Activated CD8-positive, alpha-beta T cell treated with anti-CD3 and anti-CD28 coated beads, Interleukin-2, amount 10 ng/mL, durations not matched to agents 7 days and 5 days (primary cell): ENCODE results near the gene SDC1. TPM values are rescaled to one million over a fixed set of nuclear protein-coding genes. Genes with fewer than 3 reads are reported as not detected.

Experiments used
- ATAC-seq: fragments of 150-1000 bp; cut with Tn5 transposase; one replicate; pipeline ENCODE4 v1.10.0; 2021; ENCODE audit warnings: moderate library complexity
- CTCF ChIA-PET: fragments of 350-600 bp; sonication (Branson Sonifier 250); formaldehyde crosslinking; loops from one replicate; lab custom pipeline; 2021; ENCODE audit warnings: antibody characterized with exemption; lab: Charles Lee
- POLR2A ChIA-PET: fragments of 350-600 bp; sonication (Branson Sonifier 250); formaldehyde crosslinking; loops from one replicate; lab custom pipeline; 2021; ENCODE audit warnings: antibody characterized with exemption; lab: Charles Lee
- DNase-seq: peaks from one replicate; pipeline ENCODE4 v3.0.0-alpha.2; 2020
- H3K27ac Mint-ChIP-seq: one replicate; pipeline ENCODE4 v1.8.0; 2021; ENCODE audit warnings: mild to moderate bottlenecking, mixed read lengths
- H3K27me3 Mint-ChIP-seq: one replicate; pipeline ENCODE4 v1.8.0; 2021; ENCODE audit warnings: low read depth, mixed read lengths
- H3K36me3 Mint-ChIP-seq: one replicate; pipeline ENCODE4 v1.8.0; 2021; ENCODE audit warnings: low read depth, mixed read lengths
- H3K4me1 Mint-ChIP-seq: one replicate; pipeline ENCODE4 v1.8.0; 2021; ENCODE audit warnings: low read depth, mixed read lengths
- H3K4me3 Mint-ChIP-seq: one replicate; pipeline ENCODE4 v1.8.0; 2021; ENCODE audit warnings: mild to moderate bottlenecking, mixed read lengths
- H3K9me3 Mint-ChIP-seq: one replicate; pipeline ENCODE4 v1.8.0; 2022; ENCODE audit warnings: mixed read lengths; ENCODE audit not compliant: insufficient read depth
- total RNA-seq, 2 experiments: library from RNA; stranded (reverse); gene quantifications; one replicate each; pipeline ENCODE4 v1.2.3, GENCODE V29; 2021

The SDC1 gene
- total RNA-seq, 2 experiments from 2014 or later, result not detected

- ChIA-PET CTCF (no interaction called here), POLR2A (interaction anchor here (0.7 kb wide), 1 partner anchor 17 kb away, joined by 3 read pairs; no protein-coding TSS in a partner anchor)
- H3K4me1 Mint-ChIP-seq, result no peaks in the 10 kb centered on the region
Observed at GRCh38 chr2:20193185-20193584, 31.7 kb downstream of the SDC1 start.

GRCh38 chr2:20192781-20193180, 32.1 kb downstream of the SDC1 start:
- DNase-seq, result no peak
- no peaks in the 10 kb centered on the region for H3K9me3 Mint-ChIP-seq
- ChIA-PET CTCF (no interaction called here), POLR2A (no interaction called here)
- no peaks in the 10 kb centered on the region for H3K36me3 Mint-ChIP-seq
- H3K27me3 Mint-ChIP-seq, result no peaks in the 10 kb centered on the region
- H3K4me1 Mint-ChIP-seq, result no peaks in the 10 kb centered on the region
- ATAC-seq, result no peak
- no peak overlapping the region for H3K27ac Mint-ChIP-seq
- no peak overlapping the region for H3K4me3 Mint-ChIP-seq

More at GRCh38 chr2:20193185-20193584, 31.7 kb downstream of the SDC1 start:
- ATAC-seq (no peak), DNase-seq (no peak)
- no peak overlapping the region for H3K27ac Mint-ChIP-seq
- H3K36me3 Mint-ChIP-seq, result no peaks in the 10 kb centered on the region
- H3K4me3 Mint-ChIP-seq, result no peak overlapping the region
- H3K9me3 Mint-ChIP-seq, result no peaks in the 10 kb centered on the region
- no peaks in the 10 kb centered on the region for H3K27me3 Mint-ChIP-seq

GRCh38 chr2:20191714-20192569, 33.0 kb downstream of the SDC1 start:
- CTCF ChIA-PET, result no interaction called here
- no peaks in the 10 kb centered on the region for H3K9me3 Mint-ChIP-seq
- no peak overlapping the region for H3K27ac Mint-ChIP-seq
- H3K27me3 Mint-ChIP-seq, result no peaks in the 10 kb centered on the region
- DNase-seq, result no peak
- no peak for ATAC-seq
- H3K4me3 Mint-ChIP-seq, result no peak overlapping the region
- no peaks in the 10 kb centered on the region for H3K36me3 Mint-ChIP-seq
- H3K4me1 Mint-ChIP-seq, result no peaks in the 10 kb centered on the region
- POLR2A ChIA-PET, result no interaction called here

DNA sequence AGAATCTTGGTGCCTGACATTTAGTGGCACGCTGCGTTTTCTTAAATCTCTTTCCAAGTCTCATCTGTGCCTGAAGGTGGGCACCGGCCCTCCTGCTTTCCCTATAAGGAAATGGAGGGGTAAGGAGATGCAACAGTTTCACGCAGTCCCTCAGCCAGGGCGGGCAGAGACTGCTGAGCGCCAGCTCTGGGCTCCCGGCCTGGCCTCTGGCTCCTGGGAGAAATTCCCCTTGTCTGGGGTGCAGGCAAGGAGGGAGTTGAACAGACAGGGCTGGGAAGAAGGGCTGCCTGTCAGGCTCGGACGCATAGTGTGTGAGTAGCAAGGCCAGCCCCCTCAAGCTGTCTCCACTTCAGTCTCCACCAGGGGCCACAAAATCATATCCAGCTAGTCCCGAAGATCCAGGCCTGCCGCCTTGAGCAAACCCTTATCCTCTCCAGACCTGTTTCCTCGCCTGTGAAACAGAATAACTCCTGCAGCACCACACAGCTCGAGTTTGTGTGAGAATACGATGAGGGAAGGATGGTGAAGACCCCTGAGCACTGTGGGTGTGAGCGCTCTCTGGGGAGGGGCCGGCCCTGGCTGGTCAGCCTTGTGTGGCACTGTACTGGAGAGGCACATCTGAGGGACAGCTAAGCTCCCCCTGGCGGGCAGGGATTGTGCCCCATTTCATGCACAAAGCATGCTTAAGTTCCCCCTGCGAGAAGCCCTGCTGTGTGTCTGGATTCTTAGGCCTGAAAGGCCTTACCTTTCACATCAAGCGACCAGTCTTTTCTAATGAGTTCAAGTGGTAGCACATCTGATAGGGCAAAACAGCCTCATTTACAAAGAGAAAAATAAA, 33.8 kb downstream of the SDC1 start:
- ChIA-PET CTCF (no interaction called here), POLR2A (no interaction called here)
- DNase-seq, result no peak
- Mint-ChIP-seq H3K4me1 (no peaks in the 10 kb centered on the region), H3K9me3 (no peaks in the 10 kb centered on the region), H3K36me3 (no peaks in the 10 kb centered on the region), H3K27ac (no peak overlapping the region), H3K4me3 (no peak overlapping the region), H3K27me3 (no peaks in the 10 kb centered on the region)
- ATAC-seq, result no peak

- CTCF ChIA-PET, result interaction anchor here (0.6 kb wide), 1 partner anchor 235 kb away, joined by 3 read pairs; no protein-coding TSS in a partner anchor
- no peak overlapping the region for H3K27ac Mint-ChIP-seq
Observed at GRCh38 chr2:20190170-20190569, 34.8 kb downstream of the SDC1 start.

GRCh38 chr2:20189299-20189931, 35.5 kb downstream of the SDC1 start:
- ATAC-seq (no peak), DNase-seq (no peak)
- H3K9me3 Mint-ChIP-seq, result no peaks in the 10 kb centered on the region
- H3K36me3 Mint-ChIP-seq, result no peaks in the 10 kb centered on the region
- H3K4me1 Mint-ChIP-seq, result no peaks in the 10 kb centered on the region
- H3K27ac Mint-ChIP-seq, result no peak overlapping the region
- H3K27me3 Mint-ChIP-seq, result no peaks in the 10 kb centered on the region
- ChIA-PET POLR2A (no interaction called here), CTCF (interaction anchor here (0.6 kb wide), 1 partner anchor 235 kb away, joined by 3 read pairs; no protein-coding TSS in a partner anchor)
- H3K4me3 Mint-ChIP-seq, result no peak overlapping the region

More at GRCh38 chr2:20190170-20190569, 34.8 kb downstream of the SDC1 start:
- POLR2A ChIA-PET, result no interaction called here
- DNase-seq, result no peak
- H3K27me3 Mint-ChIP-seq, result no peaks in the 10 kb centered on the region
- H3K4me1 Mint-ChIP-seq, result no peaks in the 10 kb centered on the region
- ATAC-seq, result no peak
- no peaks in the 10 kb centered on the region for H3K36me3 Mint-ChIP-seq
- H3K4me3 Mint-ChIP-seq, result no peak overlapping the region
- no peaks in the 10 kb centered on the region for H3K9me3 Mint-ChIP-seq

DNA sequence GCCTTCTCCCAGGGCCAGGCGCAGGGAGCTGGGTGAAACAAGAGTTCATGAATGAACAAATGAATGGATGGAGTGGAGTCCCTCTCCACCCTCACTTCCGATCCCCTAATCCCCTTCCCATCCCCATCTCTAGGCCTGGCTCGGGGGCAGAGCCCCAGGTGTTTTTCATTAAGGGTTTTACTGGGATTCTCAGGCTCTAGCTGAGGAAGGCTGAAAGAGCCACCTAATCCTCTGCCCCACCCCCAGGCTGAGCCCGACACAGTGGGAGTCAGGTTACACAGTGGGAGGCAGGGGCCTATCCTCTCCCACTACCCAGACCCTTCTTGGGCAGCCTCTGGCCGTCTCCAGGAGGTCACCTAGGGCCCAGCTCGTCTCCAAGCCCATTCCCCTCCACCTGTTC, 36.1 kb downstream of the SDC1 start:
- no peaks in the 10 kb centered on the region for H3K4me1 Mint-ChIP-seq
- POLR2A ChIA-PET, result no interaction called here
- no peaks in the 10 kb centered on the region for H3K36me3 Mint-ChIP-seq
- no peak overlapping the region for H3K4me3 Mint-ChIP-seq
- DNase-seq, result no peak
- no peaks in the 10 kb centered on the region for H3K27me3 Mint-ChIP-seq
- CTCF ChIA-PET, result no interaction called here
- no peak overlapping the region for H3K27ac Mint-ChIP-seq
- no peak for ATAC-seq
- H3K9me3 Mint-ChIP-seq, result no peaks in the 10 kb centered on the region

GRCh38 chr2:20188201-20188600, 36.7 kb downstream of the SDC1 start:
- Mint-ChIP-seq H3K4me3 (no peak overlapping the region), H3K4me1 (no peaks in the 10 kb centered on the region), H3K27ac (no peak overlapping the region), H3K36me3 (no peaks in the 10 kb centered on the region), H3K27me3 (peaks cover 3% of the 10 kb centered on the region), H3K9me3 (no peaks in the 10 kb centered on the region)
- ATAC-seq (no peak), DNase-seq (no peak)
- ChIA-PET CTCF (no interaction called here), POLR2A (no interaction called here)

DNA sequence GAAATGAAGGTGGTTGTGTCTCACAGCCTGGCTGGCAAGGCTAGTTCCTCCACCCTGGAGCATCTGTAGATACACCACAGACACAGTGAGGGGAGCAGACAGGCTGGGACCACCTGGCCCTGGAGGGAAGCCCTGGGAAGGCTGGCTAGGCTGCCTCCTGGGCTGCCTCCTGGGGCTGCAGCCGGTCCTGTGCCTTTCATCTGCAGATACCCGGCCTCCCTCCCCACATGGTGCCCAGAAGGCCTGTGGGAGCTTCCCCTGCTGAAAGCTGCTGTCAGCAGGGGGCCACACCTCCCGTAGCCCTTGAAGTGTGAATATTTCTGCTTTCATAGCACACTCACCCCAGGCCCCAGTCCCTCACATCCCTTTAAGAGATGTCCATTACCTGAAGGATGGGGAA, 37.6 kb downstream of the SDC1 start:
- peaks cover 4% of the 10 kb centered on the region for H3K27me3 Mint-ChIP-seq
- POLR2A ChIA-PET, result no interaction called here
- H3K27ac Mint-ChIP-seq, result no peak overlapping the region
- DNase-seq (no peak), ATAC-seq (no peak)
- CTCF ChIA-PET, result no interaction called here
- H3K4me1 Mint-ChIP-seq, result no peaks in the 10 kb centered on the region
- H3K36me3 Mint-ChIP-seq, result no peaks in the 10 kb centered on the region
- no peak overlapping the region for H3K4me3 Mint-ChIP-seq
- H3K9me3 Mint-ChIP-seq, result no peaks in the 10 kb centered on the region

DNA sequence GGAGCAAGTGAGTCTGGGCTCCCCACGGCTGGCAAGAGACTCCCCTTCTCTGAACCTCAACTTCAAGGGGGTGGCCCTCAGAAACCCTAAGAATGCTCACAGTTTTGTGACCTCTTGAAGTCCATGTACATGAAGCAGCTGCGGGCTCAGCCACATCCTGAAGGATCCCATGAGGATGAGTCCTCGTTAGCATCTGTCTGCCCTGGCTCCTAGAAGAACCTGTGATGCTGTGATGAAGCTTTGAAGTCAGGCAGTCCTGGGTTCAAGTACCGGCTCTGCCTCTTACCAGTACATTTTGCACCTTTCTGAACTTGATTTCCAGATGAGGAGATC, 38.1 kb downstream of the SDC1 start:
- H3K9me3 Mint-ChIP-seq, result no peaks in the 10 kb centered on the region
- ChIA-PET POLR2A (no interaction called here), CTCF (no interaction called here)
- no peak for DNase-seq
- peaks cover 4% of the 10 kb centered on the region for H3K27me3 Mint-ChIP-seq
- H3K4me3 Mint-ChIP-seq, result no peak overlapping the region
- H3K27ac Mint-ChIP-seq, result no peak overlapping the region
- H3K36me3 Mint-ChIP-seq, result no peaks in the 10 kb centered on the region
- no peaks in the 10 kb centered on the region for H3K4me1 Mint-ChIP-seq
- ATAC-seq, result no peak

GRCh38 chr2:20186078-20186854, 38.7 kb downstream of the SDC1 start:
- no peaks in the 10 kb centered on the region for H3K4me1 Mint-ChIP-seq
- H3K9me3 Mint-ChIP-seq, result no peaks in the 10 kb centered on the region
- no peak overlapping the region for H3K27ac Mint-ChIP-seq
- ATAC-seq, result no peak
- no peak overlapping the region for H3K4me3 Mint-ChIP-seq
- DNase-seq, result no peak
- ChIA-PET CTCF (no interaction called here), POLR2A (no interaction called here)
- H3K36me3 Mint-ChIP-seq, result no peaks in the 10 kb centered on the region
- H3K27me3 Mint-ChIP-seq, result peaks cover 4% of the 10 kb centered on the region
